Medulla oblongata (tissue), 1 donor: Measurements from ENCODE around the gene FAM13A.
"Not testable (repeated sequence)": the region's sequence is repeated elsewhere in the genome, so short reads cannot be mapped to it uniquely, and the experiment has no call there.

Experiments
- DNase-seq: peaks from one replicate; pipeline ENCODE4 v3.0.0-alpha.2; 2015; ENCODE audit errors: extremely low spot score

FAM13A gene

GRCh38 chr4:88999392-88999930 is 57.5 kb downstream of the FAM13A start:
- DNase-seq: no peak

- DNase-seq: no peak
Measured at GRCh38 chr4:88998891-88999290, 58.1 kb downstream of the FAM13A start.

- DNase-seq: no peak
Measured at GRCh38 chr4:88998001-88998400, 59.0 kb downstream of the FAM13A start.

GRCh38 chr4:88995874-88996273 is 61.1 kb downstream of the FAM13A start:
- DNase-seq: no peak

- DNase-seq: not testable (repeated sequence)
Measured at GRCh38 chr4:88995257-88995656, 61.7 kb downstream of the FAM13A start.

GRCh38 chr4:88993246-88993645 is 63.7 kb downstream of the FAM13A start:
- no peak for DNase-seq

GRCh38 chr4:88991746-88992145 is 65.2 kb downstream of the FAM13A start:
- DNase-seq: no peak

- no peak for DNase-seq
Measured at GRCh38 chr4:88989990-88990389, 67.0 kb downstream of the FAM13A start.

GRCh38 chr4:88985088-88985773 is 71.8 kb downstream of the FAM13A start:
- DNase-seq: no peak

GRCh38 chr4:88982757-88983156 is 74.2 kb downstream of the FAM13A start:
- no peak for DNase-seq

GRCh38 chr4:88981993-88982392 is 75.0 kb downstream of the FAM13A start:
- DNase-seq: no peak

GRCh38 chr4:88981556-88981955 is 75.4 kb downstream of the FAM13A start:
- DNase-seq: no peak

- DNase-seq: no peak
Measured at GRCh38 chr4:88979276-88979675, 77.7 kb downstream of the FAM13A start.

GRCh38 chr4:88976775-88977035 is 80.3 kb downstream of the FAM13A start:
- no peak for DNase-seq

GRCh38 chr4:88975958-88976774 is 80.8 kb downstream of the FAM13A start:
- DNase-seq: no peak

- no peak for DNase-seq
Measured at GRCh38 chr4:88971536-88971935, 85.4 kb downstream of the FAM13A start.

GRCh38 chr4:88969746-88970145 is 87.2 kb downstream of the FAM13A start:
- DNase-seq: no peak

GRCh38 chr4:88969271-88969670 is 87.7 kb downstream of the FAM13A start:
- DNase-seq: no peak

GRCh38 chr4:88967883-88968331 is 89.1 kb downstream of the FAM13A start:
- DNase-seq: no peak

GRCh38 chr4:88965053-88965452 is 91.9 kb downstream of the FAM13A start:
- DNase-seq: no peak

- no peak for DNase-seq
Measured at GRCh38 chr4:88964450-88964849, 92.5 kb downstream of the FAM13A start.

GRCh38 chr4:88963817-88964216 is 93.2 kb downstream of the FAM13A start:
- no peak for DNase-seq

GRCh38 chr4:88962396-88962795 is 94.6 kb downstream of the FAM13A start:
- no peak for DNase-seq
